Effector CD8-positive, alpha-beta T cell (primary cell): ENCODE data around the gene ALDH1A1.

Experiments
- DNase-seq: peaks from one replicate; lab custom pipeline; 2025; lab: John Stamatoyannopoulos, UW
- total RNA-seq, 4 experiments: gene quantifications; one replicate each; lab custom pipeline; 2026; lab: John Stamatoyannopoulos, UW

ALDH1A1 gene
- total RNA-seq, result 0 reads per million in 4 experiments

DNA sequence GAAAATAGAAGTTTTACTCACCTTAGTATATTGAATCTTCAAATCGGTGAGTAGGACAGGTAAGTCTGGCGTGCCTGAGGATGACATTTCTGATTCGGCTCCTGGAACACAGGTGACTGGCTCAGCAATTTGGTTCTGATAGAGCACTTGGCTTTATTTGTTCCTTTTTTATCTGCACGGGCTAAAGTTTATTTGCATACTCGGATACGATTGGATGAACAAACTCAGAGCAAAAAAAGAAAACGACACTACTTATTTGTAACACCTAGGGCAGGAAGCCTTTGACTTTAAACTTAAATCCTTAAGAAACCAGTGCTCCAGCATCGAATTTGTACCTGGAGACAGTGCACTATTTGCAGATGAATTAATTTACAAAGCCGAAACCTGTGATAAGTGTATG, at the start of gene ALDH1A1:
ALDH1A1 (minus strand) TSS at position 140 of the 400 bp plus-strand sequence; CDS start at position 87, 53 bp downstream.
- DNase-seq, result no peak

DNA sequence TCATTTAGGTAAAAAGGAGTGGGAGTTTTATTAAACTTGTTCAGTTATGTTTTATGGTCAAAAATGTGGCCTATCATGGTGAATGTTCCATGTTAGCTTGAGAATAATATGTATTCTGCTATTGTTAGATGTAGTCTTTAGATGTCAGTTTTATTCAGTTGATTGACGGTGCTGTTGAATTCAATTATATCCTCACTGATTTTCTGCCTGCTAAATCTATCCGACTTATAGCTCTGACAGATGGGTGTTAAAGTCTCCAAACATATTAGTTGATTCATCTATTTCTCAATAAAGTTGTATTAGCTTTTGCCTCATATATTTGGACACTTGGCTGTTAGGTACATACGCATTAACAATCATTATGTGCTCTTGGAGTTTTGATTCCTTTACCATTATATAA, 49.0 kb upstream of the ALDH1A1 start:
- no peak for DNase-seq

DNA sequence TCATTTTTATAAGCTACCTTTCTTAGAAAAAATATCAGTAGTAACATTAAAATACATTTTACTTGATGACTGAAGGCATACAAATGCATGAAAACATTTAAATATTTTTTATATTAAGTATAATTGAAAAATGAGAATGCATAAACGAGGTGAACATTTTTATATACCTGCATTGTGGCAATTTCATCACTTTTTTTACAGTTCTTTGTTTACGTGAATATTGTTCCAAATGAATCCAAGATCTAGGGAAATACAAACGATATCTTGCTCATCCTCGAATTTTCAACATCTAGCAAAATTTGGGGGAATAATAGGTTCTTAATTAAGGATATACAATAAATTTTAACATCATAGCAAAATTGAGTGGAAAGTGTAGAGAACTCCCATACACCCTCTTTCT, 45.5 kb upstream of the ALDH1A1 start:
- no peak for DNase-seq

DNA sequence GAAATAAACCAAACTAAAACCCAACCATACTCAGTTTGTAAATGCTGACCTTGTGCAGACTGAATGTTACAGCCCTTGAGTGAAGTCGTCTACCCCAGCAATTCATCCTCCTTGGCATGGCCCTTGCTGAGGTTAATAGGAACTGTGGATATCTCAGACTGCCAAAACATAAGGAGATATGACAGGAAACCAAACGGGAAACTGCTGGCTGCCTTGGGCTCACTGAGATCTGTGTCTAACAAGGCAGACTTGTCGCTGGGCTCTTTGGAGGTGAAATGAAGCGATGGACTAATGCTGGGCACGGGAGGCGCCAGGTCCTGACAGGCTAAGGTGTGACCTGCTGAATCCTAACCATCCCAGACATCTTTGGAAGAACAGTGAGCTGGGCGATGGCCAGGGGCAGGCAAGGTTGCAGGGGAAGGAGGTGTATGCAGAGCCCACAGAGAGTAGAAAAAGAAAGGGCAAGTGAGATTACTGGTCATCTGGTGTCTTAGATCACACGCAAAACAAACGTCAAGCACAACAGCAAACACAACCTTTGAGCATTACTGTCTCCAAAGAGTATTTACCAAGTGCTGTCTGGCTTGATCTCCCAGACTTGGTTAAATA, 44.6 kb upstream of the ALDH1A1 start:
- DNase-seq, result no peak

DNA sequence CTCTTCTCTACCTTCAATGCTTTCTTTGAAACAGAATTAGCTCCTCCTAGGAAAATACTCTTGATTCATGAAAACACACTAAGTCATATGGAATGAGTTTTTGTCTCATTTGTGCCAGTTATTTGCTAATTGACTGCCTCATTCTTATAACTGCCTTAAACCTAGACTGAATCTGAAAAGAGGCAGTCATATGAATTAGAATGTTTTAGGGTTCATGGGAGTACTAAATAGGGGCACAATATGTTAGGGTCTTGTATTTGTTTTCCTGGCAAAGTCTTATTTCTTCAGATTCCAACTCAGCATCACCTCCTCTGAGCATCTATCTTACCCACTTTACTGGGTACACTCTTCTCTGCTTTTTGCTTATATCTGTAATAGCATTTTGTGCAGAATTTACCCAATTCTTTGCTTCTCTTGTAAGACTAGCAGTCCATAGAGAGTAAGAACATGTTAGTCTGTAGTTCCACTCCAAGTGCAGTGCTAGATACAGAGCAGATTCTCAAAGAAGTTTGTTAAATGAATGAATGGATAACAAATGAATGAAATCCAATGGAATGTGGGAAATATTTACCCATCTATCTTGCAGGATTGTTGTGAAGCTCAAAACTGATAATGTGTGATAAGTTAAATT, 43.9 kb upstream of the ALDH1A1 start:
- no peak for DNase-seq

DNA sequence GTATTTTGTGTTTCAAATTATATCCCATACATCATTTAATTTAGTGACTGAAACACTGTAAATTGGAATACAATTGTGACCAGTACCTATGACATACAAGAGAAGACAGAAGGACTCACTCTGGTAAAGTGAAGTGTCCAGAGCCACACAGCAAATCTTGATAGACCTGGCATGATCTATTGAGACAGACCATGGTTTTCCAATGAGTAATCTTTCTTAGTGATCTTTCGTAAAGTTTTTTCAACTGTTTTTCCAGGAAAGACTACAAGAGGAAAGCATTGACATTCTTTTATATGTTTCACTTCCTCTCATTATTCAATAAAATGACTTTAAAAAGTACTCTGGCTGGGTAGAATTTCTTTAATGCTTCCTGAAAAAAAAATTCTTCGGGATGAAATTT, 43.3 kb upstream of the ALDH1A1 start:
- DNase-seq, result no peak

DNA sequence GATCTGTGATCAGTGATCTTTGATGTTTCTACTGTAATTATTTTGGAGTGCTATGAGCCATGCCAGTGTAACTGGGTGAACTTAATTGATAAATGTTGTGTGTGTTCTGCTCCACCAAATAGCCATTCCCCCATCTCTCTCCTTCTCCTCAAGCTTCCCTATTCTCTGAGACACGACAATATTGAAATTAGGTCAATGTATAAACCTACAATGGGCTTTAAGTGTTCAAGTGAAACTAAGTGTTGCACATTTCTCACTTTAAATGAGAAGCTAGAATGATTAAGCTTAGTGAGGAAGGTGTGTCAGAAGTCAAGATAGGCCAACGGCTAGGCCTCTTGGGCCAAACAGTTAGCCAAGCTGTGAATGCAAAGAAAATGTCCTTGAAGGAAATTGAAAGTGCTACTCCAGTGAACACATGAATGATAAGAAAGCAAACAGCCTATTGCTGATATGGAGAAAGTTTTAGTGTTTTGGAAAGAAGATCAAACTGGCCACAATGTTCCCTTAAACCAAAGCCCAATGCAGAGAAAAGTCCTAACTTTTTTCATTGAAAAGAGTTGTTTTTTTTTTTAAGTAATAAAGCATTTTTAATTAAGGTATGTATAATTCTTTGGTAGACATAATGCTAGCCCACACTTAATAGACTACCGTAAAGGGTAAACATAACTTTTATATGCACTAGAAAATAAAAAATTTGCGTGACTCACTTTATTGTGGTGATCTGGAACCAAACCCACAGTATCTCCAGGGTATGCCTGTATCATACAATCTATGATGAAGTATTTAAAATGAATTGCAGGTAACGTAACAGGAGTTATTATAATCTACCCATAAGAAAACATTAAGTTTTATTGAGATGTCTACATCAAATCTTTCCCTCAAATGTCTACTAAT, 42.5 kb upstream of the ALDH1A1 start:
- DNase-seq, result no peak

DNA sequence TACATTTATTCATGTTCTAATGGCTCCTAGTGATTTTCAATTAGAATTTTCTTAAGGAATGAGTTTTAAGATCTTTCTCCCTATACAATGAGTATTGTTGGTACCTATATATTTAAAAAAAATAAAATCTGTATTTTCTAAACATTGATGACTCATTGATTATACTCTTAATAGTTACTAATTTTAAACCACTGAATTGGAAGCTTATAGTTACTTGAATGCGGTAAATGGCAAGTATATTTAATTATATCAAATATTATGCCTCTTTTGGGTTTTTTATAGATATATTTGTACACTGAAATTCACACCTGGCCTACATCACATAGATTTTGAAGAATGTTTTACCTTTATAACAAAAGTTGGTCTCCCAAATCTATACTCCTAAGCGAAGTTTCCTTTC, 38.9 kb upstream of the ALDH1A1 start:
- no peak for DNase-seq

DNA sequence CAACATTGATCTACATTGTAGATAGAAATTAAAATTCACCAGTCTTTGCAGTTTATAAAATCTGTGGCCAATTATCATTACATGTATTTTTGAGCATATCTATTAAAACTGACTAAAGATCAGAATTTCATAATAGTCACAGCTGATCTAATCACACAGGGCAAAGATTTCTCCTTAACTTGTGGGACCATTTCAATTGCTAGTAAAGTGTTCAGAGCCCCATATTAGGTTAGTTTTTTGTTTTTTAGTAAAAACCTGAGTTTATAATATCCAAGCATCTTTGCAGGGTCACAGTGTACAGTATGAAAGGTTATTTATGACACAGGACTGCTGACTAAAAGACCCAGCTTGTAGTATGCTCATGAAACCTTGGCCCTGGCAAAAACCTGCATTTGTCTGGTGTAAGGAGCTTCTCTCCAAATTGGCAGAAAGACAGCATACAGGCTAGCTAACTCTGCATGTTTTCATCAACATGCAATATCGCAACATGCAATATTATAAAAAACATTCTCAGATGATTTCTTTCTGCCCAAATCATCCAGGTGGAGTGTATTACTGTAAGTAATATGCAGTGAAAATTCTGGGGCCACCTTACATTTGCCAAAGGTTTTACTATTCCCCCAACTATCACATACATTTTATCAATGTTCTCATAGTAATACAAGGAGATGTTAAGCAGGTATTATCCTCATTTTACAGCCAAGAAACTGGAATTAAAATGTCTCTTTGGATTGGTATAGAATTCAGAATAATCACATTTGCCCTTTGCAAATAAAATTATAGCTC, 37.7 kb upstream of the ALDH1A1 start:
- DNase-seq, result no peak

DNA sequence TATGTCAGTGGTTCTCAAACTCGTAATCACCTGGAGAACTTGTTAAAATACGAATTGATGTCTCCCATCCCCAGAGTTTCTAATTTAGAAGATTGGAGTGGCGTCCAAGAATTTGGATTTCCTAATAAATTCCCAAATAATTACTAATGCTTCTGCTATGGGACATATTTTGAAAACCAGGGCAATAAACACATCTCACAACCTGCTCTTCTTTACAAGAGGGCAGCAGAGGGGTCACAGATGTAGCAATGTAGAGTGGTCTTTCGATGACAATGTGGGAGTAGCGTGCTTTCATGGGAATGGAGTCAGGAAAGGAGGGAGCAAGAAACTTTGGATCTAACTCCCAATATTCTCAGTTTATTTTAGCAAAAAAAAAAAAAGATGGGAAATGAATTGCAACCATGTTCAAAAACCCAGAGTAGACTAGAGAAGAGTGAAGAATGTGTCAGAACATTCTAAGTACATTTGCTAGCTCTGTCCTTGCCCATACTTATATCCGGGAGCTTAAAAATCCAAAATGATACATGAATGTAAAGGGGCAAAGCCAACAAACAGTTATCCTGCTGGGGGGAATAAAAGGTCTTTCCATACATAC, 33.8 kb upstream of the ALDH1A1 start:
- DNase-seq, result no peak

DNA sequence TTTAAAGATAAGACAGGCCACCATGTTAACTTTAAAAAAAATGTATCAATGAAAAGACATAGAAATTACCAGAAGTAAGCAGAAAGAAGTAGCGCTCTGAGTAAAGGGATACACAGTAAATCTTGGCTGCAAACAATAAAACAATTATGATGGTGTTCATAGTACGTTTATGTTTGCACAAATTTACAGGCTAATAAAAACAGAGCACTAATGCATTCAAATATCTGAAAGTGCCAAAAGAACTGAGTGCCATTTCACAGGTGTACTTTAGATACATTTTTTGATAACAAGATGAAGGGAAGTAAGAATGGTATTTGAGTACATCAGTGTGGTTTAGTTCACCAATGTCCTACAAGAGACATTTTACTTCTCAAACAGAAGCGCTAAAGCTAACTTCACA, 32.9 kb upstream of the ALDH1A1 start:
- no peak for DNase-seq

DNA sequence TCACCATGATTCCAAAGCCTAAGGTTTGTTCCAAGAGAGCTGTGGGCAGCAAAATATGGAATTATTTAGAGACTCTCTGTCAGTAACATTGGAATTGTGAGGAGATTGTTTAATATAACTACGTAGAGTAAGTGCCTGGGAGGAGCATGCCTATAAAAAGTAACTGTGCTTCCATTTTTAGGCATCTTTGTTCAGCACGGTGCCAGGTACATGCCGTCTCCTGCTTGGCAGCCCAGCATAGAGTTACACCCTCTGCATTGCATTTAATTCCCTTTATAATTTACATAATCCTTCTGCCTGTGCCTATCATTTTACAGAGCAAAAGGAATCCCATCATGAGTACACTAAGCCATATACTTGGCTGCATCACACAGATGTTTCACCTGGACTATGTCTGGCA, 32.1 kb upstream of the ALDH1A1 start:
- no peak for DNase-seq

DNA sequence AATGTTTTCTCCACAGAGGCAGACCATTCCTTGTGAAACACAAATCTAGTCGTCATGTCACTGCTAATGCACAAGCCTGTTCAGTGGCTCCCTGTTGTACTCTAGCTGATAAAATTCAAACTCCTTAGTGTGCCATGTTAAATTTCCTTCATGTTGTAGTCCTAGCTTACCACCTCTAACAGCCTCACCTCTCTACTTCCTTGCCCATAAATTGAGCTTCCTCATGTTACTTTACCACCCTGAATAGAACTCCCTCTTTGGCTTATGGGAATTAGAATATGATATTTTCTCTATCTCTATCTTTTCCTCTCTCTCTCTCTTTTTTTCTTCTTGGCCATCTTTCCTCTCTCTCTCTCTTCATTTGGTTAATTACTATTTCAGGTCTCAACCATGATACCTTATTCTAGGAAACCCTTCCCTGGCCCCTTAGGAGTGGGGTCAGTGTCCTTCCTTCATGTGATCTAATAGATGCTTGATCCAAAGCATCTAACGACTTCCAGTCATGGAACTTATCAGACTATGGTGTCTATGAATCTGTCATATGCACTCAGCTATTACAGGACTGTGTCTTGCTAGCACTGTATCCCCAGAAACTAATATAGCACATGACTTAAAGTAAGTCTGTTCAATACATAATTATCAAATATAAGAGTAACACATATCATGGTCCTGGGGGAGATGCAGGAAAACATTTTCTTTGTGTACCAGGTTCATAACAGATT, 31.5 kb upstream of the ALDH1A1 start:
- DNase-seq, result no peak

DNA sequence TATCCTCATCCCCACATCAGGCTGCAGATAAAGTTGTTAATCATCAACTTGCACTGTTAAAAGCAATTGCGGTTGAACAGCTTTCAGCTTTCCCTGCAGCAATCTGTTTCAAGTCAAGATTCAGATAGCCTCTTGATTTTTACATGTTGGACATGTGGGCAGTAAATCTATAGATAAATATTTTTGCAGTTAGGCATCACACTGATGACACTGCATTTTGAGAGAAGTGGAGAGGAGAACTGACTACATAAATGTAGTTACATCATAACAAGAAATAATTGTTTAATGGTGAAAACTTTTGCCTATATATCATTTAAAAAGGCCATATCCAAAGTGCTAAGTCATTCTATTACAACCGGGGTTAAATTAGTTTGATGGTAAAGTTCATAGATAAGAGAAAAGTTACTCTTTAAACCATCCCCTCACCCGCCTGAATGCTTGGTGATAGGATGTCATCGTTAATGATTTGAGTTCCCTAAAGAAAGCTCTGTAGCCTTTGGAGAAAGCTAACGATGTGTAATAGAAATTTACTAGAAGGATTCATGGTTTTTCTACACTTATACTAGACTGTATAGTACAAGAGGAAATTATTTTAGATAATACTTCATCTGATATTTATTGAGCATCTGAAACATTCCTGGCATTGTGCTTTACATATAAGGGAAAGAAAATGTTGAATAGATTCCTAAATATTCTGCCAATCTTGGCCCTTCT, 30.8 kb upstream of the ALDH1A1 start:
- no peak for DNase-seq

DNA sequence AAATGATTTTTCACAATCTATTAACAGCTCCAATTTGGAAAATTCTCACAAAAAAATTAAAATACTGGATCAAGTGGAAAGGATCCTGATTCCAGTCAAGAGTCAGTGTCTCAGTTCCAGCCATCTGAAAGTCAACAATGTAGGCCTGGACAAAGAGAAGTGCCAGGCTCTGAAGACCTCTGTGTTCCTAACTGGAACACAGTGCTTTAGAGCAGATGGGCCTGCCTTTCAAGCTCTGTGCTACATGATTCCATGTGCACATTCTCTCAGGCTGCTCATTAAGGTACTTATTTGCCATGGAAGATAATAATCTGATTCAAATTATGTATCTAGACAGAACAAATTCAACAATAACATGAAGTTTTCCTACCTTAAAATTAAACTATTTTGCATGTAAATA, 30.2 kb upstream of the ALDH1A1 start:
- no peak for DNase-seq

DNA sequence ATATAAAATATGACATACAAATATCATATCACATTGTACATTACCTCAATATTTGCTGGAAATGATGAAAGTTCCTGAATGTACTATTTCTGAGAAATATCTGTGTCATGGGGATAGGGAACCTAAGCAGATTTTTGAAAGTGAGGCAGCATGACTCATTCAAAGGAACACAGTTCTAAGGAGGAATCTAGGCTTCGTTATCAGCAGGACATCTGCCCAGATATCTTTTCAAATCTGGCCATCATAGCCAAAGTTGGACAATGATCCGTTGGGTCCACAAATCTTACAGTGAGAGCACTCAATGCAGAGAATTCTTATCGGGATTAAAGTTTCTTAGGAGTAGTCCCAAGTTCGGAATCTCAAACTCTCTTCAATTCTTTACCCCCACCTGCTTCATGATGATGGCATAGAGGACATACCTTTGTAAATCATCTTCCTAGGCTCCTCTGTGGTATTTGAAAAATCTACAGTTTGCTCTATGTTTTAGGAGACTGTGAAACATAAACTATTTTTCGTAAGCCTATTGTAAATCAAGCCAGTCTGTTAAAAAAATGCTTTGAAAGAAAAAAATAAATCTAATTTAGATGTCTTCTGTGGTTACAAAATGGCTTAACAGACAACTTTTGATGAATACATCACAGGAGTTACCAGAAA, 29.4 kb upstream of the ALDH1A1 start:
- DNase-seq, result no peak

DNA sequence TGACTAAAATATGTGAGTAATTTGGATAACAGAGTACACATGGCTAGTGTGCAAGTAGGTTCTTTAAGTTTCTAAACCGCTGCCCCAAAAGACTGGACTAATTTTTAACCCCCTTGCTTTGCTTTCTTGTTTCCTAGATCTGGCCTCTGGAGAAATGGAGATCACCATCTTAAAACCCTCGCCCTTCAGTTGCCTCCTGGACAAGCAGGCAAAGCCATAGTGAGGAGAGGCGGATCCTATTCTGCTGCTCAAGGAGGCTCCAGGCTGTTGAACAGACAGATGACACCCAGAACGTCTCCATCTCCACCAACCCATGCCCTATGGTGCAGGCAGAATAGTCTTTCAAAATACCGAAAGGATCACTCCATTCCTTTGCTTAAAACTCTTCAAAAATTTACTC, 28.6 kb upstream of the ALDH1A1 start:
- DNase-seq, result no peak

DNA sequence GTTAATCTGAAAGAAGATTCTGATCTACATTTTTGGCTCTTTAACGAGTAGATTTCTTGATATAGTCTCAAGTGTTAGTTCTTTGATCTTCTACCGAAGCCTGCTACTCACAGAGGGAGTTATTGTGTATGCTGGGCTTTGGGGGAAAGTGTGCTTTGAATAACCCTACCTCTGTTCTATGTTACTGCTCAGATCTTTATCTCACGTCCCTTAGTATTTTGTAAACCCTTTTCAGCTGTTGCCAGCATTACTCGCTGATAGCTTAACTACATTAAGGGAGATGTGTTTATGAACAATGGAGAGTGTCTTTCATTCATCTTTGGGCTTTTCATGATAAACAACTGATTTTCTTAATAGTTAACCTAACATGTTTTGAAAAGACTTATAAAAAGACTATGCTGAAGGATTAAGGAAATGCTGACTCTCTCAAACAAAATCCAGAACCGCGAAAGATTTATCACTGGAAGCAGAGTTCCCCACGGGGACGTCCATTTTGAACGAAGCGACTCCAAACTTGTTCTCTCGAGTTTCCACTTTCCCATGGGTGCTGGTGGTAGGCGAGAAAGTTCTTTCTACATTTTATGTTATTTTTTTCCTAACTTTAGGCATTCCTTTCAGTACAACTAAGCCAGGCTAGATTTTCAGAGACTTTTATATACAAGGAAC, 27.9 kb upstream of the ALDH1A1 start:
- no peak for DNase-seq

DNA sequence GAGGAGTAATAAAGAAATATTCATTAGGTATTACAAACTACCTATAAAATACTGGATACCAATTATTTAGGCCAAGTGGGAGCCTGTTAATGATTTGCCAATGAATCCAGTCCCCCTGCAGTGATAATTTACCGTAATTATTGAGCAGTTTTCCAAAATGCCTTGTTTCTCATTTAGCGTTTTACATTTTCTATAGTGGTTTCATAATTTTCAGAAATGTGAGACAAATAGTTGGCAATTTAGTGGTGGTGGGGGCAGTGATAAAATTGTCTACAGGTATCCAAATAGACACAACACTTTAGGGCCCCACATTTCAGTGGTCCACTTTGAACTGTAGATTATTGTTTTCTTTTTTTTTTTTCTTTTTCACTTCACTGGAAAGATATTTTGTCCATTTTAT, 27.3 kb upstream of the ALDH1A1 start:
- no peak for DNase-seq
